Renal cortex interstitium (tissue), 11 donors: ENCODE measurements around the gene SEMG1. TPM values are rescaled to one million over a fixed set of nuclear protein-coding genes. Genes with fewer than 3 reads are reported as not detected.

Source experiments
- DNase-seq, 11 donors: peaks; one replicate each; pipeline ENCODE4 v3.0.0-alpha.2; 2013; ENCODE audit warnings: low read depth in 9 of 11, low spot score in 4 of 11; ENCODE audit errors: extremely low read depth in 1 of 11
- polyA plus RNA-seq, 3 donors: library from polyadenylated mRNA; unstranded; fragments of 120-200 nt; gene quantifications; one replicate each; pipeline ENCODE4 v1.2.1, GENCODE V29; 2013; ENCODE audit not compliant: insufficient read length in 3 of 3

The SEMG1 gene
- polyA plus RNA-seq, 3 donors: not detected

DNA sequence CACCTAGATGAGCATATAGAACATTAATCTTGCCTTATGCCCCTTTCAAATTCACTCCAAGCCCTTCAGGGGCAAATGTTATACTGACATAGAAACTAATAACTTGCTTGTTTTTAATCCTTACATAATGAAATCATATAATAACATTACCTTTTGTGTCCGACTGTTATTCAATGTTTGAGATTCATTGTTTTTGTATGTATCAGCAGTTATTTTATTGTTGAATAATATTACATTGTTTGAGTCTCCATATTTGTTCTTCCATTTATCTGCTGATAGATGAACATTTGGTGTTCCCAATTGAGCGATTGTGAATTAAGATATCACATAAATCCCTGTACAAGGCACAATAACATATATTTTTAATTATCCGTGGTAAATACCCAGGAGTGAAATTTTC is 6.0 kb downstream of the SEMG1 start:
- DNase-seq: no peak

DNA sequence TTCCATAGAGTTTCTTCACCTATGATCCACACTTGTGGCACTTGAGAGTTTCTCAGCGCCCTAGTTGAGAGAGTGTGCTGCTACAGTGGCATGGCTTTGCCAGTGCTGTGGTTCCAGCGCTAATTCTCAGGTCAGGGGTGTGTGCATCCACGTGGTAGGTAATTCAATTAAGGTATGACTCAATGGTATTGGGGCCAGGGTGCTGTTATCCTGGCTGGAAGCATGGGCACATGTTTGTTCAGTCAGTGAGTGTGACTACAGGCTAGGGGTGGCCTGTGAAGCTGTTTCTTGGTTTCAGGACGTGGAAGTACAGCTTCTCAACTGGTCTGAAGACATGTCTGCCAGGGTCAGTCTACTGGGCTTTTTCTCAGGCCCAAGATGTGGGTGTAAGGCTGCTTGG is 11.3 kb downstream of the SEMG1 start:
- no peak for DNase-seq

DNA sequence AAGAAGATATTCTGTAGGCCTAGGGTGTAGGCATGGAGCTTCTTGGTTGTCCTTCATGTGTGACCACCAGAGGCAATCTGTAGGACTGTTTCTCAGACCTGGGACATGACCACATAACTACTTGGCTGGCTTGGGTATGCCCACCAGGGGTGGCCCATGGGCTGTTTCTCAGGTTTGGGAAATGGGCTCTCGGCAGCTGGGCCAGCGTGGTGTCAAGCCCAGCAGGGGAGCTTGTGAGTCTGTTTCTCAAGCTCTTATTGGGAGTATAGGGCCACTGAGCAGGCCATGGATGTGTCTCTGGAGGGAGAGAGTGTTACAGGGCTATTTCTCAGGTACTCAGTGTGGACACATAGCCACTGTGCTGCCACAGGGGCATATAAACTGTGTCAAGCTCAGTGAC is 11.8 kb downstream of the SEMG1 start:
- no peak for DNase-seq

DNA sequence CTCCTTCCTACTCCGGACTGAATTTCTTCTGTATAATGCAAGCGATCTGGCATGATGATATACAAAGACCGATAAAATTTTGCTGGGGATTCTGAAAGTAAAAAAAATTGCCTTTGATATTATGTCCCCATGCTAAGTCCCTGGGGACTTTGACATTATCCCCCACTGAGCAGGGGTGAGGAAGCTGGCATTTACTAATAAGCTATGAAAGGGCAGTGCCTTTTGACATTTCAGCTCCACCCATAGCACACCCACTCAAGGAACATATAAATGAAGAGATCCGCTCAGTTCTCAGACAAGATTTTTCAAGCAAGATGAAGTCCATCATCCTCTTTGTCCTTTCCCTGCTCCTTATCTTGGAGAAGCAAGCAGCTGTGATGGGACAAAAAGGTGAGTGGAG is 14.2 kb downstream of the SEMG1 start, which contains the start of gene SEMG2:
SEMG2 (plus strand) TSS at position 298 of the 400 bp plus-strand sequence; CDS start at position 315, 17 bp downstream.
- no peak for DNase-seq

DNA sequence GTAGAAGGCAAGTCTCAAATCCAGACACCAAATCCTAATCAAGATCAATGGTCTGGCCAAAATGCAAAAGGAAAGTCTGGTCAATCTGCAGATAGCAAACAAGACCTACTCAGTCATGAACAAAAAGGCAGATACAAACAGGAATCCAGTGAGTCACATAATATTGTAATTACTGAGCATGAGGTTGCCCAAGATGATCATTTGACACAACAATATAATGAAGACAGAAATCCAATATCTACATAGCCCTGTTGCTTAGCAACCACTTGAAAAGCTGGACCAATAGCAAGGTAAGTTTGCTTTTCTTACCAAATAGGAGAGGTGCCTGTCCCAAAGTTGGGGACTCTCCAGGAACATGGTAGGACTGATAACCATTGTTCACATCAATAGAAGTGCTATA is 16.3 kb downstream of the SEMG1 start:
- DNase-seq: no peak

DNA sequence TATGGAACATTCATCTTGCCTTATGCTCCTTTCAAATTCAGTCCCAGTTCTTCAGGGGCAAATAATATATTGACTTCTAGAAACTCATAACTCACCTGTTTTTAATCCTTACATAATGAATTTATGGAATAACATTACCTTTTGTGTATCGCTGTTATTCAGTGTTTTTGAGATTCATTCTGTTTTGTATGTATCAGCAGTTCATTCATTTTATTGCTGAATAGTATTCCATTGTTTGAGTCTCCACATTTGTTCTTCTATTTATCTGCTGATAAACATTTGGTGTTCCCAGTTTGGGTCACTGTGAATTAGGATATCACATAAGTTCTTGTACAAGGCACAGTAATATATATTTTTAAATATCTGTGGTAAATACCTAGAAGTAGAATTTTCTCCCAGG is 19.5 kb downstream of the SEMG1 start:
- DNase-seq: no peak

DNA sequence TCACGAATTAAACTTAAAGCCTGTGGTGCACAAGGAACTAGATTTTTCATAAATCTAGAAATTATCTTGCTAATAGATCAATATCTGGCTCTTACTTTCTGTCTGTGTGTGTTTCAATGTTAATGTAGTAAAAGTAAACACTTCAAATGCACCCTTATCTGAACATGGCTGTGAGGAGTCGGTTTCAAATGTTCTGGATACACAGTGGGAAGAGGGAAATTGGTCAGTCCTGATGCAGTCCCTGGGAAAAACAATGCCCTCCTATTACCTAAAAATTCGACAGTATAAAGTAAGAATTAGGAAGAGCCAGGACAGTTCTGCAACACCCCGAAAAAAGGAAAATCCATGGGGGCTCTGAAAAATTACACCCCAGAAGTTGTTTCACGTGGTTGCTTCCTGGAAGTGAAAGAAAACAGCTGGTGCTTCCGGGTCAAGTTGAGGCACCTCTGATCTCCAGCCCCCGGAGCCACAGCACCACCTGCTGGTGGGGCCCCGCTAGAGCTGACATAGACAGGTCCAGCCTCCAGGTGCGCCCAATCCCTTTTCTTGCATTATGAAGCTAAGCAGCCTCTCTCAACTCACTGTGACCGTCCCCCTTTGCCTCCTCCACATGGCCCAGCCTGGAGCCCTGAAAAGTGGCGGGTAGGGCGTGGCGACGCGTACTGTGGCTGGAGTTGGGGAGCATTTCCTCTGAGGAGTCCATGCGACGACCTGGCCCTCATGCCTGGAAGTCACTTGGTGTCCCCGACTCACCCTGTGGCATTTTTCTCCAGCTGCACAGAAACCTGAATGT is 22.6 kb downstream of the SEMG1 start:
- DNase-seq: no peak

DNA sequence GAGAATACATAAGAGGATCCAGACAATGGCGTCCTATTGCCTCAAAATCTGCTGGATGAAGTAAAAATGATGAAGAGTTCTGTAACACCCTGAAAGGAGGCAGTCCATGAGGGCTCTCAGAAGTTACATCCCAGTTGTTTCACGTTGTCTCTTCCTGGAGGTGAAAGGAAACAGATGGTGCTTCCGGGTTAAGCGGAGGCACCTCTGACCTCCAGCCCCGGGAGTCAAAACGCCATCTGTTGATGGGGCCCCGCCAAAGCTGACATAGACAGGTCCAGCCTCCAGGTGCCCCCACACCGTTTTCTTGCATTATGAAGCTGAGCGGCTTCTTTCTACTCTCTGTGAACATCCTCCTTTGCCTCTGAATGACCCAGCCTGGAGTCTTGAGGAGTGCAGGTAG is 23.8 kb downstream of the SEMG1 start:
- DNase-seq: no peak

DNA sequence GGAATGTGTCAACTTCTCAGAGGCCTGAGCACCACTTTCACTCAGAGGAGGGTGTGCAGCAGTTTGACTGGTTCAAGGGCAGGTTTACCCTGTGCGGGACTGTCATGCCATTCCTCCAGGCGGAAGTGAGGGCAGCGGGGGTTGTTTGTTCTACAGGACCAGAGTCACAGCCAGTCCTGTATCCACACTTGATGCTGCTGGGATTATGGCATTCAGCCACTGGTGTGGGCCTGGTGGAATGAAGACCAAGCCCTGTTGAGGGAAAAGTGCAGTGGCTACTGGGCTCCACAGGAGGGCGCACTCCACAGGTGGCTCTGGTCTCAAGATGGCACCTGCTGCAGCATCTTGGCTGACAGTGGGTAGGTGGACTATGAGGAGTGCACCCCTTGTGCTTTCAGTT is 29.2 kb downstream of the SEMG1 start:
- DNase-seq: no peak

DNA sequence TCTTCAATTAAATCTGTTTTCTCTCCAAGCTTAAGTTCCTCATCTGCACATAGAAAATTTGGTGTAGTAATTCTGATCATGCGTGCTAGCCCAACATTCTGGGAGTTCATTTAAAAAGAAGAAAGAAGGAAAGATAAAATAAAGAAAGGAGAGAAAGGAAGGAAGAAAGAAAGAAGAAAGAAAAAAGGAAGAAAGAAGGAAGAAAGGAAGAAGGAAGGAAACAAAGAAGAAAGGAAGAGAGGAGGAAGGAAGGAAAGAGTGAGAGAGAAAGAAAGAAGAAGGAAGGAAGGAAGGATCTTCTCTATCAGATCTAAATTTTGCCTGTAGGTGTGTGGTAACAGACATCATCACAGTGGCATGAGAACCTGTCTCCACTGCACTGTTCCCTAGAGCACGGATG is 31.3 kb downstream of the SEMG1 start:
- no peak for DNase-seq

DNA sequence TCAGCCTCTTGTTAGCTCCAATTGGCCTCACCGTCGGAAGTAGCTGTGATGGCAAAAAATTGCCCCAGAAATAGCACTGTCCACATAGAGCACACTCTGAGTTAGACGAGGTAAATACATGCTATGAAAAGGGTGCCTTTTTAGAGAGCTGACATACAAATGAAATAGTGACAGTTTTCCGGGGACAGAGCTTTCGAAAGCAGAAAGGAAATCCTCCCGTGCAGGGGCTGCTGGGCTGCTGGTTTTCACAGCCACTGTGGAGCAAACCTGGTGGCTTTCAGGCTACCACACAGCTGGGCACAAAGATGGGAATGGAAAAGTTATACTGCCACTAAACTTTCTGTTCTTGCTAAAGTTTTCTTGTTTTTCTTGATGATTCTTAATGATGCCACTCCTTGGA is 39.3 kb downstream of the SEMG1 start:
- no peak for DNase-seq

DNA sequence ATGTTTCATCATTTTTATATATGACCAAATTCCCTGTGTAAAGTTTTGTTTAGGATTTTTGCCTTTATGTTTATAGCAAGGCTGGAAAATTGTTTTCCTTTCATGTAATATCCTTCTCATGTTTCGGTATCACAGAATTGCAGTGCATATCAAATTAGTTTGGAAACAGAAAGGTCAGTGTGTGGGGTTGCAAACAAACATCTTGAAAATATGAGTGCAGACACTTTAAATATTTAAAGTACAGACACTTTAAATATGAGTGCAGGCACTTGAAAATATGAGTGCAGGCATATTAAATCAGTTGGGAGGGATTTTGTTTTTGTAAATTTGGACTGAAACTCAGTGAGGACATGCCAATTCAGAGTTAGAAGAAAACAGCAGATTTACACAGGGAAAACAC is 41.0 kb downstream of the SEMG1 start:
- DNase-seq: no peak

DNA sequence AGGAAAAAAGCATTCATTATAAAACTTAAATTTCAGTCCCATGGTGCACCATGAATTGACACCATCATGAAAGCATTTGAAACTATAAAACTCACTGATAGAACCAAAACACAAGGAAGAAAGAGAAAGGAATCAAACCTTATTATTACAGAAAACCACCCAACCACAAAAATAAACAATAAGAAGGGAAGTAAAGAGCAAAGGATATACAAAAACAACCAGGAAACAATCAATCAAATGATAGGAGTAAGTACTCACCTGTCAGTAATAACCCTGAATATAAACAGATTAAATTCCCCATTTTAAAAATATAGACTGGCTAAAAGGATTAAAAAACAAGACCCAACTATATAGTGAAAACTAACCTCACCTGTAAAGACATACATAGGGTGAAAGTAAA is 41.8 kb downstream of the SEMG1 start:
- DNase-seq: no peak

DNA sequence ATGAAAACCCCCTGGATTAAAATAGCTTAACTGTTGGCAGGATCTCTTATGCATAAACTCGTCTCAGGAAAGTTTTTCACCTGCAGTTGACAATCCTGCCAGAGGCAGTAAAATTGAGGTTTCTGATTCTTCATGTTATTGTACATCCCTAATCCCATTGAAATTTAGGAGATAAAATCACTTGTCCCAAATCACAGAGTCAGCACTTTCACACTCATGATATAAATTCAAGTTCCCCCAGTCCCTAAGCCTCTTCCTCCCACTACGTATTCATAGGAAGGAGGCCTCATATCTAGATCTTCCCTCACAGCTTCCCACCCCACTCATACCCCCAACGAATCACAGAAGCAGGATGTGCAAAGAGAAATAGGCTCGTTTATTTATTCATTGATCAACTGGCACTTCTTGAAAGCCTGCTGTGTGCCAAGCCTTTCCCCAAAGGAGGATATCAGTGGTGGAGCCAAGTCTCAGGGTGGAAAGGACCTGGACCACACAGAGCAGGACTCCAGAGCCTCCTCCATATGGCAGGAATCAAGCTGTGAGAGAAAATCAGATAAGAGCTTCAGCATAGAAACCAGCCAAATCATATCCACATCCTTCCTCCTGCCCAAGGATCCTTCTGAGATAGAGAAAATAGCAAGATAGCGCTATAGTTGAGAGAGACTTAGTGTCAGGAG is 45.2 kb downstream of the SEMG1 start:
- no peak for DNase-seq

DNA sequence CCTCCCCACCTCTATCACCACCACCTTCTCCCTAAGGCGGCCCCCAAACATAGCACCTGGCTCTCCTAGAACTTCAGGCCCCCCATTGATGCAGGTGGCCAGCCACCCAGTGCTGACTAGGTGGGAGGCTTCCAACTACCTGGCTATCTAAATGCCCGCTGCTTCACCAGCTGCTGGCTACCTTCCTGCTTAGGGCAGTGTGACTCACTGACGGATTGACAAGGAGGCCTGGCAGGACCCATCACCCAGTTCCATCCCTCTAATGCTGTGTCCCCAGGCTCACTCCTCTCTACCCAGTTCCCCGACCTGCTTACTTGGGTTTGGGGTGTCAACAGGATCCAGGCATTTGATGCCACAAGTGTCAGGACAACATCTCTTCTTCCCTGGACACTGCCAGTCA is 46.4 kb downstream of the SEMG1 start:
- DNase-seq: no peak

DNA sequence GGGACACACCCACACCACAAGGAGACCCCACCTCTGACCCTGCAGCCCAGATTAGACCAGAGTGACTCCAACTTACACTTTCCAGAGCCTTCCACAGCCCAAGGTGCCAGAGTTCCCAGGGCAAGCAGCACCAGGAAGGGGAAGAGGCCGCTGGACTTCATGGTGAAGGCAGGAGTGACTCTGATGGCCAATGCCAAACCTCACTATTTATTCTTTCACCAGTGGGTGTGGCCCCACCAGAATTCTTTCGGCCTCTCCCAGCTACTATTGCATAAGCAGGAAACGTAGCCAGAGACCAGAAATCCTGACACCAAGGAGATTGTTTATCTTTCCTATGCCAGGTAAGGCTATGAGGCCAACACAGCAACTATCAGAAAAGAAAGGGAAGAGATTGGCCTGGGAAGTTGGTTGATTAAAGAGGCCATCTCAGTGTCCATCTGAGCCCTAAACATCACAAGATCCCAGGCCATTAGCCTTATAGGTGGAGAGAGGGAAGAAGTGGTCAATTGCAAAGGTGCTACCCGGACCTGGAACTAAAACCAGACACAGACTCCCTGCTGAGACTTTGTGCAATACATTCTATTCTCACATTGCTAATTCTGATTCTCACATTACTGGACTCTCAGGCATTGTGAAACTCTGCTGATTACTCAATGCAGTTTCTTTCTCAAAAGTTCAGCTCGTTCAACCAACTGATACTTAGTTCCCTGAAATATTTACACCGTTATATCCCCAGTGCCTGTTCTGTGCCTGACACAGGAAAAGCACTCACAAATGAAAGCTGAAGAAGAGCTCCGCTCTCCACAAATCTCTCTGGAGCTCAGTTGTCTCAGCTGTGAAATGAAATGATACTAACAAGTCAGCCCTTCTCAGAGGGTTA is 47.8 kb downstream of the SEMG1 start, which contains the start of gene SLPI:
SLPI (minus strand) TSS at position 182 of the 880 bp plus-strand sequence; CDS start at position 161, 21 bp downstream.
- no peak for DNase-seq

DNA sequence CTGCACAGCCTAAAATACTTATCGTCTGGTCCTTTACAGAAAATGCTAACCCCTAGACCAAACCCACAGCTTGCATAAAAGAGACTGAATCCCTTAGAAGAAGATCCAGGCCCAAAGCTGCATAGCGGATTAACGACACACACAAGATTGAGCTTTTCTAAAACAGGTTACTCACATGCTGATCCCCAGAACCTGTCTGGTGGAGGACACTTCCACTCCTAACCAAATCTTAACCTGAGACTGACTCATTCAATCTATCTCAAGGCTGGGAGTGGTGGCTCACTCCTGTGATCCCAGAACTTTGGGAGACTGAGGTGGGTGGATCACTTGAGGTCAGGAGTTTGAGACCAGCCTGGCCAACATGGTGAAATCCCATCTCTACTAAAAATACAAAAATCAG is 50.3 kb downstream of the SEMG1 start:
- no peak for DNase-seq

DNA sequence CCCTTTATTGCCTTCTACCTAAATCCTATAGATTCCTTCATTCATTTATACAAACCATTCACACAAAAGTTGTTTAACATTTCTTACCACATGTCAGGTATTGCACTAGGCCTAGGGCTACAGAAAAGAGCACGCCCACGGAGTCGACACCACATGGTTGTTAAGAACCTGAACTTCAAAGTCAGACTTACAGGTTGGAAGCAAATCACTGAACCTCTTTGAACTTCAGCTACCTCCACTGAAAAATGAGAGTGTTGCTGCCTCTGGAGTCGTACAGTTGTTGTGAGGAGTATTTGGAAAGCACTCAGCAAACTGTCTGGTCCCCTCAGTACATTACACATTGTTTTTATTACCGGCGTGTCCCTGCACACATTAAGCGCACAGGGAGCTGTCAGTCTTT is 50.9 kb downstream of the SEMG1 start:
- no peak for DNase-seq

DNA sequence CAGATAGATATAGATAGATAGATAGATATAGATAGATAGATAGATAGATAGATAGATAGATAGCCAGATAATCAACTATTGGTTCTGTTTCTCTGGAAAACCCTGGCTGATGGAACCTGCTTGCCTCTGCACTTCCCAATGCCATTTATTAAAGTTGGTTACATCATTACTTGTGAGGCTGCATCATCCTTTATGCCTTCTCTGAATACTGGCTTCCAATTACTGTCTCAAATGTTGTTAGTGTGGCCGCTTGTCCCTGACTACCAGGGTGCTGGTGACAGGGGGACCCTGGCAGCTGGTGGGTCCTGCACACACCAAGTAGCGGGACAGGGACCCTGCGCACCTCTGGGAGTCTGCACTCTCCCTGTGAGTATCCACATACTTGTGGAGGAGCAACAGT is 51.4 kb downstream of the SEMG1 start:
- no peak for DNase-seq

DNA sequence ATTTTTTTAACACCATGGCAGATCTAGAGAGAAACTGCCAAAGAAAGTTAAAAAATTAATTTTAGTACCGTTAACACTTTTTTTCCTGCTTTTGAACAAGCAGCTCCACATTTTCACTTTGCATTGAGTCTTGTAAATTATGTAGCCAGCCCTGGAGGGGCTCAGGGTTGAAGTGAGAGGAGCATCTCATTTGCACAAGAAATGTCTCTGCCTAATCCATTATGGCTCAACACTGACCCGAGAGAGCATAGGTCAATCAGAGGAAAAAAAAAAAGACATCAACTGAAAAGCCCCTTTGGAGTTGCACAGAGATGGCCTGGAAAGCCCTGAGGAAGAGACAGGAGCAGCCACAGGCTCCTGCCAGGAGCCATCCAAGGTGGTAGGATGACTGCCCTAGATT is 51.8 kb downstream of the SEMG1 start:
- no peak for DNase-seq
